Astrocyte of the spinal cord (primary cell): ENCODE results near the gene FBLN5.
A peak's percentile ranks its signal among the peaks of the same experiment; 100 is the strongest.

Experiments
- DNase-seq: peaks from one replicate; pipeline ENCODE4 v3.0.0; 2011; ENCODE audit warnings: low read depth, low spot score
- H3K4me3 ChIP-seq: 2 replicates; pipeline ENCODE4 v1.5.1; 2011; ENCODE audit warnings: low read depth, mild to moderate bottlenecking, low read length, moderate library complexity
- in situ Hi-C: cut with HindIII; loops from 2 replicates; pipeline ENCODE4 v1.10.0; 2017; ENCODE audit warnings: low sequenced_read_pairs
- TF ChIP-seq, protein P1 (sequence below): IDR thresholded peaks from 2 replicates; pipeline ENCODE4 v1.5.1; 2012; ENCODE audit warnings: low read depth, mild to moderate bottlenecking, low read length, inconsistent platforms

Gene FBLN5

GRCh38 chr14:91870890-91871289 is 76.6 kb downstream of the FBLN5 start:
- TF ChIP-seq, protein P1, sequence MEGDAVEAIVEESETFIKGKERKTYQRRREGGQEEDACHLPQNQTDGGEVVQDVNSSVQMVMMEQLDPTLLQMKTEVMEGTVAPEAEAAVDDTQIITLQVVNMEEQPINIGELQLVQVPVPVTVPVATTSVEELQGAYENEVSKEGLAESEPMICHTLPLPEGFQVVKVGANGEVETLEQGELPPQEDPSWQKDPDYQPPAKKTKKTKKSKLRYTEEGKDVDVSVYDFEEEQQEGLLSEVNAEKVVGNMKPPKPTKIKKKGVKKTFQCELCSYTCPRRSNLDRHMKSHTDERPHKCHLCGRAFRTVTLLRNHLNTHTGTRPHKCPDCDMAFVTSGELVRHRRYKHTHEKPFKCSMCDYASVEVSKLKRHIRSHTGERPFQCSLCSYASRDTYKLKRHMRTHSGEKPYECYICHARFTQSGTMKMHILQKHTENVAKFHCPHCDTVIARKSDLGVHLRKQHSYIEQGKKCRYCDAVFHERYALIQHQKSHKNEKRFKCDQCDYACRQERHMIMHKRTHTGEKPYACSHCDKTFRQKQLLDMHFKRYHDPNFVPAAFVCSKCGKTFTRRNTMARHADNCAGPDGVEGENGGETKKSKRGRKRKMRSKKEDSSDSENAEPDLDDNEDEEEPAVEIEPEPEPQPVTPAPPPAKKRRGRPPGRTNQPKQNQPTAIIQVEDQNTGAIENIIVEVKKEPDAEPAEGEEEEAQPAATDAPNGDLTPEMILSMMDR: no peak
- no peak overlapping the region for H3K4me3 ChIP-seq
- in situ Hi-C loops: no loop called here
- DNase-seq: no peak

GRCh38 chr14:91870001-91870400 is 77.5 kb downstream of the FBLN5 start:
- no peak overlapping the region for H3K4me3 ChIP-seq
- no peak for DNase-seq
- in situ Hi-C loops: no loop called here
- TF ChIP-seq, protein P1: no peak

DNA sequence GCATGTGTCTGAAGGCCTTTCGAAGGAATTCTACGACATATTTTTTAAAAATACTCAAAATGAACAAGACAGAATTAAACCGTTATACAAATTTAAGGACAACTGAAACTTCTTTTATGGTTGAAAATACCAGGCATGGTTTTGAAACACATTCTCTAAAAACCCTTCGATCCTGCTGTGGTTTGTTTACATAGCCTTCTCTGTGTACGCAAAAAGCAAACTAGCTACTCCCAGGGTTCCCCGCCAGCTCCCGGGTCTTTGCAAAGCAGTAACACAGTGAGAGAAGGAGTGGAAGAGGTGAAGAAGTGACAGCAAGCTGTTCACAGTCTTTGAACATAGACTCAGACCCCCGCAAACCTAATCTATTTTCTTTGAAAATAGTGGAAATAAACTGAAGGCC is 77.9 kb downstream of the FBLN5 start:
- no peak overlapping the region for H3K4me3 ChIP-seq
- DNase-seq: peak; percentile 46
- in situ Hi-C loops: no loop called here
- TF ChIP-seq, protein P1: no peak

DNA sequence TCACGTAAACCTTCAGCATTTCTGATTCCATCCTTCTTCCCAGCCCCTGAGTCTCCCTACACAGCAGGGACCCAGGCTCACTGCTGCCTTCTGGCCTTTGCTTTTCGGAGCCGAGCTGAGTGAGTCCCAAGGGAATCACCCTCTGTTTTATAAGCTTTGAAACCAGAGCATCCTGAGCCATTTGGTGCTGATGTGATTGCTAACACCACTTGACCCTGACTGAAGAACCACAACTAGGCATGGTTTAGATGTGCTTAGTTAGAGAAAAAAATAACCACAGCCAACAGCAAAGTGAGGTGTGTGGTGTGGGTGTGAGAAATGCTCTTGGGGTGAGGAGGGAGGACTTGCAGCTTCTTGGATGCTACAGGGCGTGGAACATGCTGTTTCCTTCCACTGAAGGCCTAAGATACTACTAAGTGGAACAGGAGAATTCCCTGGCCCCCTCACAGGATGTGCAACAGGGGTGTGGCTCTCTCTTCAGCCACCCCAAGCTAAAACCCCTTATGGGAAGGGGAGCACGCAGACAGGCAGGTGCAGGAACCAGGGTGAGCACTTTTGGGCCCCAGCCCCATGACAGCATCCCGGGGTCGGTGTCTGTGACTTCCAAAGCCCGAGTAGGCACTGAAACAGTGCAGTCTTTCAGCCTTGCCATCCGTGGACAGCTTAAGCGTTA is 80.0 kb downstream of the FBLN5 start, which contains the start of gene TC2N:
TSS of gene TC2N (minus strand) at position 221 of the 673 bp plus-strand sequence. CDS start 53,767 bp downstream, outside the sequence.
- no peak for DNase-seq
- TF ChIP-seq, protein P1: no peak
- in situ Hi-C loops: no loop called here
- H3K4me3 ChIP-seq: no peak within 1 kb of the TSS

DNA sequence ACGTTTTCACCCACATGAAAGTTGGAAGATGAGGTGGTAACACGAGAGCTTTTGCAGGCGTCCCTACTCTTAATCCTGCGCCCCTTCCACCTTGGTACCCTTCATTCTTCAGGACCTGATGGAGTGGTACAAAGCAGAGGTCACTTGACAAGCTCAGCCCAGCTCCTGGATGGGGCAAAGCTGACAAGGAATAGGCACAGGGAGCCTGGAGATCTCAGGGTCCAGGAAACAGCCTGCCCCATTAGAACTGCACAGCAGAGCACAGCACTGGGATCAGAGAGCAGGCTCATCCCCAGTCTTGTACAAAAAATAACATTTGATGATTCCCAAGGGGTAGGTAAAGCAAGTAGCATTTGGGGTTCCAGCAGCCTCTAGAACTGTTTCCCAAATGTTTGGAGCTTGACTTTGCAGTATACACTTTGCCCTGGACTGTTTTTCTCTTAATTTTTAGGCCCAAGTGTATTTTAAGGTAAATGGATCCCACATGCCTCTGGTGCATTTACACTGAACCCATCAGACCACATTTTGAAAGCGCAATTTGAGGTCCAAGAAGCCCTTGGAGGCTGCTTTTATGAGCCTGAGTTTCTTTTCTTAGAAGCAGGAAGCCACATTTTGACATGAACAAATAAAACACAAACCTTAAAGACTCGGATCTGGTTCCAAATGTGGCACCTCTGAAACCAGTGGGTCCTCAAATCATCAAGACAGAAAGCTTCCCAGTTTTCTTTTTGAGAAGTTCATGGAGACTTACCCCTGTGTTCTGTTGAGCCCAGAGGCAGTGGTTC is 80.8 kb downstream of the FBLN5 start:
- in situ Hi-C loops: no loop called here
- DNase-seq: no peak
- no peak overlapping the region for H3K4me3 ChIP-seq
- TF ChIP-seq, protein P1: no peak

DNA sequence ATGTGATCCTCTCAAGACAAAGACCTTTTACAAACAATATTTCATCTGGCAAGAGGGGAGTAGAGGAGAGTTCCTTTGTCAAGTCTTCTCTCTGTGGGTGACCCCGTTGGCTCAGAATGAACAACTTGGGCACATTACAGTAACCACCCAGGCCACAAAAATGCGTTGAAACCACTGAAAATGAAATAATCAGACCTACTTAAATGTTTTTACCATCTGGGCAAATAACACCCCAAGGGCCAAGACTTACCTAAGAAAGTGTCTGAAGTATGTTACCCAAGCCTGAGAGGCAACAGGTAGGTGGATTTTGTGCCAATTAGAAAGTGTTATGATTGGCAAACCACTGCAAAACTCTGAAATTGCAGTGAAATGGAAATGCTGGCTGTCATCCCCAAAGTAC is 81.4 kb downstream of the FBLN5 start:
- H3K4me3 ChIP-seq: no peak overlapping the region
- in situ Hi-C loops: no loop called here
- DNase-seq: peak; percentile 73
- TF ChIP-seq, protein P1: no peak
